KOPT-K1 (cell line): ENCODE results near the gene FGF23.

Experiments used
- H3K27ac ChIP-seq: fragments of 200-600 bp; sonication (generic); 2 replicates; pipeline ENCODE4 v1.5.1; 2016; ENCODE audit warnings: antibody characterized with exemption, mild to moderate bottlenecking, low read depth, low read length; ENCODE audit not compliant: poor library complexity, severe bottlenecking
- H3K36me3 ChIP-seq: fragments of 200-600 bp; sonication (generic); 2 replicates; pipeline ENCODE4 v1.5.1; 2017; ENCODE audit warnings: antibody characterized with exemption, mild to moderate bottlenecking, low read length, moderate library complexity; ENCODE audit not compliant: insufficient read depth
- H3K9me3 ChIP-seq: fragments of 200-600 bp; sonication (generic); 2 replicates; pipeline ENCODE4 v1.5.1; 2017; ENCODE audit warnings: antibody characterized with exemption, low read length, mild to moderate bottlenecking; ENCODE audit not compliant: insufficient read depth, poor library complexity, severe bottlenecking

The FGF23 gene

DNA sequence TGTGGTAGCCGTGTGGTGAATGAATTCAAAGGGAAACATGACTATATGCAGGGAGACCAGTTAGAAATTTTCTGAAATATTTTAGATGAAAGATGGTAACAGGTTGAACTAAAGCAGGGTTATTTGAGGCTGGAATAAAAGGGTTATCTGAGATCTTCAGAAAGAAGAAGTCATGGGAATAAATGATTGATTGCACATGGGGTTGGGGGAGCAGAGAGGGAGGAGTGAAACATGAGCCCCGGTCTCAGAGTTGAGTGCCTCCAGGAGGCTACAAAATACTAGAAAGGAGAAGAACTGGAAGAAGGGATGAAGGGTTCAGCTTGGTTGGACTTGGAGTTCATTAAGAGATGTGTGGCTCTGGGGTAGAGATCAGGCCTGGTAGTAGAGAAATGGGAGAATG, 16.3 kb upstream of the FGF23 start:
- no peaks in the 10 kb centered on the region for H3K36me3 ChIP-seq
- no peaks in the 10 kb centered on the region for H3K9me3 ChIP-seq
- no peak overlapping the region for H3K27ac ChIP-seq

DNA sequence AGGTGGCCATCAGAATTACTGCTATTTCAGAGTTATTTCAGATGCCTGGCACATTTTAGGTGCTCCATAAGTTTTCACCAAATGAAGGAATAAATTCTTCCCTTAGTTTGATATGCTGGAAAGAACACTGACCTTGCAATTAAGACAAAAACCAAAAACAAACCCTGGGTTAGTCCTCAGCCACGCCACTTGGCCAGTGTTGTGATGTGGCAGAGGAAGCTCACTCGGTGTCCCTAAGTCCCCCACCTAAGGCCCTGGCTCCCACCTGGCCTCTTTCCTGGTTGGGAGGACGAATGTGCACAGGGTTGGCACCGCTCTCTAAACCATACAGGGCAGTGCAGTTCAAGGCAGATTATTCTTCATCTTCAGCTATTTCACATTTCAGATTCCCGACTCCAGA, 13.7 kb upstream of the FGF23 start:
- Histone ChIP-seq H3K36me3 (no peaks in the 10 kb centered on the region), H3K9me3 (no peaks in the 10 kb centered on the region), H3K27ac (no peak overlapping the region)

DNA sequence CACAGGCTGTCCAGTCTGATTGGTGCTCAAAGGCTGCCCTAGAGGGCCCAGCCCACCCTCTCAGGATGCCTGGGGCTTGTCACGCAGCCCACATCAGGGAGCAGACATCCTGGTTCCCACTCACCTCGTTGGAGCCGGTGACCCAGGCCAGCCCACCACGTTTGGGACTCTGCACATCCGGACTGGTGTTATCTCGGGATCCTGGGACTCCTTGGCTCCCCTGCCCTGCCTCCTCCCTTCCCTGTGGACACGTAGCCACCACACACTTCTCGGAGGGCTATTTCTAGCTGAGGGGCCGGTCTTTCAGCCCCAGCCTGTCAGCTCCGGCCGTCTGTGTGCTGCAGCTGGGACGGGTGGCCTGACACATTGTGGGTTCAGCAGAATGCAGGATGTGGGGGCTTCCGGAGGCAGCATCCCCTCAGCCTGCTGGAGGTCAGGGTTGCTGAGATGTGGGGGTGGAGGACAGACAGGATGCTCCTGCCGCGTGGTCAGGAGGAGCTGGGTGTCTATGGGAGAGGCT, 12.8 kb upstream of the FGF23 start:
- Histone ChIP-seq H3K27ac (no peak overlapping the region), H3K36me3 (no peaks in the 10 kb centered on the region), H3K9me3 (no peaks in the 10 kb centered on the region)

DNA sequence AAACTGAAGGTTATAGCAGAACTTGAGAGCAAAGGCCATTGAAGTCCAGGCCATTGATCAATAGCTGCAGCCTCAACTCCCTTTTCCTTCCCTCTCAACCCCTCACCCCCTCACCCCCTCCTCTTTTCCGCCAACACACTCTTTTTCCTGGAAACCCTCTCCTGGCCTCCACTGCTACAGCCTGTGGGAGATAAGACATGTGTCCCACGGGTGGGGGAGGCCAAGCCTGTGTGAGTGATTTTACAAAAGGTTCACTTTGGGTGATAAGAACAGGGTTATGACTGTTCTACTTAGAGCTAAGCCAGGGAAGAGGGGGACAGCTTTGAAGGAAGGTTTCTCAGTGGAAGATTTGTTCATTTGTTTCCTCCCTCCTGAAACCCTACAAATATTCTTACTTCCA, 9.2 kb upstream of the FGF23 start:
- Histone ChIP-seq H3K36me3 (no peaks in the 10 kb centered on the region), H3K27ac (no peak overlapping the region), H3K9me3 (no peaks in the 10 kb centered on the region)

DNA sequence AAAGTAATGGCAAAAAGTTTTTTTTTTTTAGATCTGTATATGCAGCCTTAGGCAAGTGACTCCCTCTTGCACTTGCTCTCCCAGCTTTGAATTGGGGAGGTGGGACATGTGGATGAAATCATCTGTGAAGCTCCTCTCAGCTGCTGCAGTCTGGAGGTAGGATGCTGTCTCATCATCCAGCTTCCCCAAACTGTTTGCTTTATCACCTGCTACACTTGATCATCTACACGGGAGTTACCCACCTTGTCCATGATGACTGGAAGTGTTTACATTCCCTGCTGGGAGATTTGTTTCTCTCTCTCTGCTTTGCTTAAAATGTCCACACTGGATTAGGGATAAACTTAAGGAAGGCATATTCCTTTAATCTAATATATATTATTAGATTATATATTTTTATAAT, 8.5 kb upstream of the FGF23 start:
- Histone ChIP-seq H3K9me3 (no peaks in the 10 kb centered on the region), H3K27ac (no peak overlapping the region), H3K36me3 (no peaks in the 10 kb centered on the region)

DNA sequence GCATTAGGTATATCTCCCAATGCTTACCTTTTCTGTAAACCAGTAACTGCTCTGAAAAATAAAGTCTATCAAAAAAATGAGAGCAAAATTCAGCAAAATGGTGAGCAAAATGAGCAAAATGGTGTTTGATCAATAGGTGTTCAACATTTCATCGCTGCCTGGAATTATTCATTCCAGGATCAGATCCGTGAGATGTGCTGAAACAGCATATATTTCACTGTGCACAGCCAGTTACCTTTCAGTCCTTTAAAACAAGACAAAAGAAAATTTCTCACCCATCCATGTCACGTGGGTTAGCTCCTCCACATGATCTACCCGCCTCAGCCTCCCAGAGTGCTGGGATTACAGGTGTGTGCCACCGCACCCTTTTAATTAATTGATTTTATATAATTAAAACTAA, 8.1 kb upstream of the FGF23 start:
- Histone ChIP-seq H3K27ac (no peak overlapping the region), H3K9me3 (no peaks in the 10 kb centered on the region)

DNA sequence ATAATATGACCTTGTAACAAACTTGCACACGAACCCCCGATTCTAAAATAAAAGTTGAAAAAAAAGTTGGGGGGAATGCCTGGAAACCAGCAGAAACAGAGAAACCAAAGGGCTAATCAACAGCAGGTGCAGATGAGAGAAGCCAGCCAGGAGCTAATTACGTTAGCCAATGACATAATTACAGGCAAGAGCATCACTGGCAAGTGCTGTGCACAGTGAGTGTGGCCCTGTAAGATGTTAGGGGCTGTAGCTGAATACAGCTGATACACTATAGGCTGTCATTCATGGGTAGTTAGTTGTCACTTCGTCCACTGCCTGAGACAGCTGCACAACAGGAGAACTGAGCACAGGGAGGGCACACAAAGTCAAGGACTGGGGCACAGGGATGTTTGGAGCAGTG, 7.3 kb upstream of the FGF23 start:
- Histone ChIP-seq H3K36me3 (no peaks in the 10 kb centered on the region), H3K27ac (no peak overlapping the region), H3K9me3 (no peaks in the 10 kb centered on the region)

More for the DNA sequence above, 8.1 kb upstream of the FGF23 start:
- H3K36me3 ChIP-seq, result no peaks in the 10 kb centered on the region

DNA sequence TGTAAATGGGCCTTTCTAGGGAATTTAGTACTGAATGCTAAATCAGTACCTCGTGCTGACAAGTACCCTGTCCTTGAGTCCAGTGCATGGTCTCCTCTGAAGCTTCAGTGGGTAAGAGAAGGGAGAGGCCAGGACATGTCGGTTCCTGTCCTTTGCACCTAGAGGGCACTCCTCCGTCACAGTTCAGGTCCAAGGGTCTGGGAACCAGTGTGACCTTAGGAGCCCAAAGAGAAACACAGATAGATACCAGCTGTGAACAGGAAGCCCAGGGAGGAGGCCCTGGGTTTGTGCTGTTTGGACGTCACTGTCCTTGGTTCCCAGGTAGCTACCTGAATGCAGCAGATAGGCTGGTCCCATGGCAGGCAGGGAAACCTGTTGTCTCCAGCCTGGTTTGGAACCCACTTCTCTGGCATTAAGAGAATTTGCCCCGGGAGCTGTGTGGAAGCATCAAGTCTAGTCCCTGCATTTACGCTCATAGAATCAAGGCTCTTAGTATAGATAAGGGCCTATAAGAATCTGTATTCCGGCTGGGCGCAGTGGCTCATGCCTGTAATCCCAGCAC, 3.9 kb upstream of the FGF23 start:
- H3K36me3 ChIP-seq, result no peaks in the 10 kb centered on the region
- no peaks in the 10 kb centered on the region for H3K9me3 ChIP-seq
- H3K27ac ChIP-seq, result no peak overlapping the region

DNA sequence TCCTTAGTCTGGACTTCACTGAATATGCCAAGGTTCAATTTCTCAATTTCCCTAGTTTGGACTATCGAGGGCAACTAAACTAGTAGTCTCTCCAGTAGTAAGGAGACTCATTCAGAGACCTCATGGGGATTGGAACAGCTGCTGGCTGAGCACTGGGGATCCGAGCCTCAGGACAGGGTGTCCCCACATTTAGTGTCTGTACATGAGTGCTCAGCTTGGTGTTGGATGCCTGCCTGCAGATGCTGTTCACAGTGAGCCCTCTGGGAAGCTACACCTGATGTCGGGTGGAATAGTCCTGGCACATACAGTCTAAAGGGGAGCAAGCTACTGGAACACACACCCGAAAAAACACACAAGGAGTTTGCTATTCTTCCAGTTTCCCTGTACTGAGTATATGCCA, 820 bp upstream of the FGF23 start:
- Histone ChIP-seq H3K9me3 (no peaks in the 10 kb centered on the region), H3K27ac (no peak overlapping the region), H3K36me3 (no peaks in the 10 kb centered on the region)

DNA sequence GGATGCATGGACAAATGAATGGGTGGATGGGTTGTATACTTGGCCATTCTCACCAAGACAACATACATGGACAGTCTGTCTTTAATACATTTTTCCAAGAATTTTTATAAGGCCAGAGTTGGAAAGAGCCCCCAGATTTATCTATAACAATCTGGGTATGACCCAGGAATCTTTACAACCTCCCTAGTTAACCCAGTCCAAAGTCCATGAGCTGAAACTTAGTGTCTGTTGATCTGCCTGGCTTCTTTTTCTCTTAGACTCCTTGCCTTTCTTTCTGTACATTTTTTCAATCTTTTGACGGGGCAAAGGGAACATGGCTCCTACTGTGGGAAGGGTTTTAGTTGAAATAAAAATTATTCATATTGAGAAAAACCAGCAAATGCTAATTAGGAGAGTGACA, 740 bp downstream of the FGF23 start:
- no peak overlapping the region for H3K27ac ChIP-seq
- H3K9me3 ChIP-seq, result no peaks in the 10 kb centered on the region
- H3K36me3 ChIP-seq, result no peaks in the 10 kb centered on the region

DNA sequence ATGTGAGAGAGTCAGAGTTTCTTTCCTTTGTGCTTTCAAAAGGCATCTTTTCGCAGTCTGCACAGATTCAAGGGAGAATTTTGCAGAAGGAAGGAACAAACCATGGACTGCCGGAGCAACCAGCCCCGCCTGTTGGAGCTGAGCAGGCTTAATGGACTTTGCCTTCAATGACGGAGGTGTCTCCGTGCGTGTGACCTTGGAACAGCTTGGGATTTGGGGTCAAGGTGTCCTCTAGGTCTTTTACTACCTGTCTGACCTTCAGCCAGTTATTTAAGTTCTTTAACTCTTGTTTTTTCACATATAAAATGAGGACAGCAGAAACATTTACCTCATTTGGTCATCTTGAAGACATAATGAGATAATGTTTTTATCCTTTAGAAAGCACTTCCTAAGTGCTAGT, 4.1 kb downstream of the FGF23 start:
- Histone ChIP-seq H3K27ac (no peak overlapping the region), H3K36me3 (no peaks in the 10 kb centered on the region), H3K9me3 (no peaks in the 10 kb centered on the region)

DNA sequence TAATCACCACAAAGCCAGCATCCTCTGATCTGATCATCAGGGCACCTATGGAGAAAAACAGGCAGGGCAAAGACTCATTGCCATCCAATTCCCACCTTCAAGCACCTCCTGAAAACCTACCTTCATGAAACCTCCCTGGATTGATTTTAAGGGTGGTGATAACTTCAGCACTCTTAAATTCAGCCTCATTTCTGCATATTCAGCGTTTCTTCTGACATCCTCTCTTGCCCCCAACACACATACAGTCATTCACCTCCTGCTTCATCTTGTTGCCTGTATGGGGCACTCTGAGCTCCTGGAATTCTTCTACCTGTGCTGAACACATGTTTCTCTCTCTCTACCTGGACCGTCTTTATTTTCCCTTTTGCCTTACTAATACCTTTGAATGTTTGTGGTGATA, 6.9 kb downstream of the FGF23 start:
- H3K9me3 ChIP-seq, result no peaks in the 10 kb centered on the region
- no peak overlapping the region for H3K27ac ChIP-seq
- no peaks in the 10 kb centered on the region for H3K36me3 ChIP-seq

DNA sequence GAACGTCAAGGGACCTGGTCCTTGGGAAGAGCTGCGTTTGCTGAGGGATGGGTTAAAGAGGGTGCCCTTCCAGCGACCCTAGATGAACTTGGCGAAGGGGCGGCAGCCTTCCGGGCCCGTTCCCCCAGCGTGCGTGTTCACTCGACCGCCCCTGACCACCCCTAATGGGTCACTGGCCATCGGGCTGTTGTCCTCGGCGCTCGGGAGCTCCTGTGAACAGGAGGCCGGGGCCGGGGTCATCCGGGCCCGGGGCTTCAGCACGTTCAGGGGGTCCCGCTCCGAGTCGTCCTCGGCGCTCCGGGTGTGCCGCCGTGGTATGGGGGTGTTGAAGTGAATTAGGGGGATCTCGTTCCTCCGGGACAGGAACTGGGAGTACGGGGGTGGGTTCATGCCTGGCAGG, 9.2 kb downstream of the FGF23 start:
- H3K27ac ChIP-seq, result no peak overlapping the region
- no peaks in the 10 kb centered on the region for H3K9me3 ChIP-seq
- H3K36me3 ChIP-seq, result no peaks in the 10 kb centered on the region

DNA sequence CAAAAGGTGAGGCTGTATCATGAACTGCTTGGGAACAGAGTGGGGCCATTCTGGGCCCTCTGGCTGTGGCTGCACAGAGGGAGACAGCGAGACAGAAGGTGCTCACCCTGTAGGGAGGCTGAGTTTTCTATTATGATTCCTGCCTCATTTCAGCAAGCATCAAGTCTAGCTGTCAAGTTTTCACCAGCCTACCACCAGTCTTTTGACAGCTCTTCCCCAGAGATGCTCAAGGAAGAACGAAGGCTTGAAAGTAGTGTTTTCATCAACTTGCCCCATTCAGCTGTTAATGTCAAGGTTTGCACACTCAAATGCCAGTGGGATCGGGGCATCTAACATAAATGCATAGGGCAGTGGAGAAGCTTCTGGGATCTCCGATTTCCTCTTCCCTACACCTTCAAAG, 10.0 kb downstream of the FGF23 start:
- H3K9me3 ChIP-seq, result no peaks in the 10 kb centered on the region
- H3K36me3 ChIP-seq, result no peaks in the 10 kb centered on the region
- no peak overlapping the region for H3K27ac ChIP-seq

DNA sequence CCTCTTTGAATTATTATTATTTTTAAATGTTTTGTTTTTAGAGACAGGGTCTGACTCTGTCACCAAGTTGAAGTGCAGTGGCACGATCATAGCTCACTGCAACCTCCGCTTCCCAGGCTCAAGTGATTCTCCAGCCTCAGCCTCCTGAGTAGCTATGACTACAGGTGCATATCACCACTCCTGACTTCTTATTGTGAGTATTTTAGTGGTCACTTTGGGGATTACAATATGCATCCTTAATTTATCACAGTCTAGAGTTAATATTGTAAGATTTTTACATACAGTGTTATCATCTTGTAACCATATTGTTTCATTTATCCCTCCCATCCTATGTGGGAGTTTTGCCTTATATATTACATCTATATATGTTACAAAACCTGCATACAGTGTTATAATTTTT, 13.4 kb downstream of the FGF23 start:
- H3K9me3 ChIP-seq, result no peaks in the 10 kb centered on the region
- no peaks in the 10 kb centered on the region for H3K36me3 ChIP-seq
- no peak overlapping the region for H3K27ac ChIP-seq

DNA sequence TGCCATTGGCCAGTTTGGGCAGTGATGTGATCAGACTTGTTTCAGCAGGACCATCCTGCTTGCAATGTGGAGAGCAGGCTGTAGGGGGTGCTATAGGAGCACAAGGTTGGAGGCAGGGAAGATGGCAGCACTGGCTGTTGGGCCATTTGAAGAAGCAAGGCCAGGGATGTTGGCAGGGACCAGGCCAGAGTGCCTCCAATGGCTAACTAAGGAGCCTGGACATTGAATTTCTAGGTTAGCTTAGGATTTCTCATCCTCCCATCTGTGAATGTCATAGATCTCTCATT, 23.5 kb downstream of the FGF23 start:
- Histone ChIP-seq H3K27ac (no peak overlapping the region), H3K36me3 (peaks cover 23% of the 10 kb centered on the region), H3K9me3 (peaks cover 9% of the 10 kb centered on the region)
